ENCODE measurements around the gene CHAC2.

- TF ChIP-seq CTCF (IDR thresholded peaks at IDR 0.05; ENCODE audit: poor library complexity) (no peak), EZH2 (IDR thresholded peaks at IDR 0.05; ENCODE audit: borderline replicate concordance) (no peak)
These were observed 18.7 kb downstream of the CHAC2 start for GRCh38 chr2:53786352-53786704.

Data from hepatocyte (in vitro differentiated cells).